GM21423 (cell line): ENCODE data around the gene PACS1.
"Not testable (repeated sequence)": the region's sequence is repeated elsewhere in the genome, so short reads cannot be mapped to it uniquely, and the experiment has no call there.

Experiments used
- ATAC-seq: cut with Tn5 transposase; IDR thresholded peaks from one replicate; pipeline ENCODE4 v1.9.1; 2021; ENCODE audit warnings: mild to moderate bottlenecking, moderate library complexity; ENCODE audit not compliant: unreplicated experiment

The PACS1 gene

DNA sequence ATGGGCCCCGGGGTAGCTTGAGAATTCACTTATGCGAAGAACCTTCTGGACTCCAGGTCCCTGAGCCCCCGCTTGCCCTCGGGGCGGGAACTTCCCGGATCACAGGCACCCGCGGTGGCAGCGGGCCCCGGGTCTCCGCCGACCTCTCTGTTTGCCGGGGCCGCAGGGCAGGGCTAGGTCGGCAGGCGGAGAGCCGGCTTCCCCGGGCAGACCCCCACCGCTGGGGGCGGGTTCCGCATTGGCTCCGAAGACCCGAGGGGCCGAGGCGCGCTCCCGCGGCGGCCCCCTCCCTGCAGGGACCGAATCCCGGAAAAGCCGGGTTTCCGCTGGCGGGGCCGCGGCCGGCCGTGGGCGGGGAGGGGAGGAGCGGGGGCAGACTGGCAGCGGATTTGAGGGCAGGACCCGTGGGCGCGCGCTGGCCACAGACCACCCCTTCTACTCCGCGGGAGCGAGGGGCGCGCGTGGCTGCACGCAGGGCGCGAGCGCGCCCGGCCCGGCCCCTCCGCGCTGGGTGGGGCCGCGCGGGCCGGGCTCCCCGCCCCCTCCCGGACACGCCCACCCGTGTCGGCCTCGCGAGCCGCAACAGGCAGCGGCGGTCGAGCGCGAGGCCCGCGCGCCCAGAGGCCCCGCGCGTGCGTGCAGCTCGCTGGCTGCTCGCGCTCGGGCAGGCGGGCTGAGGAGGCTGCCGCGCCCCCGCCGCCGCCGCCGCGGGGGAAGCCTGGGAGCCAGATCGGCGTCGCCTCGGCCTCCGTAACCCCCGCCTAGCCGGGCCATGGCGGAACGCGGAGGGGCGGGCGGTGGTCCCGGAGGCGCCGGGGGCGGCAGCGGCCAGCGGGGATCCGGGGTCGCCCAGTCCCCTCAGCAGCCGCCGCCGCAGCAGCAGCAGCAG lies at the start of gene PACS1:
Gene PACS1, plus strand, starts transcription at position 558 of the 889 bp plus-strand sequence. Its CDS starts 215 bp downstream, at position 773.
- peak; percentile 51 for ATAC-seq

DNA sequence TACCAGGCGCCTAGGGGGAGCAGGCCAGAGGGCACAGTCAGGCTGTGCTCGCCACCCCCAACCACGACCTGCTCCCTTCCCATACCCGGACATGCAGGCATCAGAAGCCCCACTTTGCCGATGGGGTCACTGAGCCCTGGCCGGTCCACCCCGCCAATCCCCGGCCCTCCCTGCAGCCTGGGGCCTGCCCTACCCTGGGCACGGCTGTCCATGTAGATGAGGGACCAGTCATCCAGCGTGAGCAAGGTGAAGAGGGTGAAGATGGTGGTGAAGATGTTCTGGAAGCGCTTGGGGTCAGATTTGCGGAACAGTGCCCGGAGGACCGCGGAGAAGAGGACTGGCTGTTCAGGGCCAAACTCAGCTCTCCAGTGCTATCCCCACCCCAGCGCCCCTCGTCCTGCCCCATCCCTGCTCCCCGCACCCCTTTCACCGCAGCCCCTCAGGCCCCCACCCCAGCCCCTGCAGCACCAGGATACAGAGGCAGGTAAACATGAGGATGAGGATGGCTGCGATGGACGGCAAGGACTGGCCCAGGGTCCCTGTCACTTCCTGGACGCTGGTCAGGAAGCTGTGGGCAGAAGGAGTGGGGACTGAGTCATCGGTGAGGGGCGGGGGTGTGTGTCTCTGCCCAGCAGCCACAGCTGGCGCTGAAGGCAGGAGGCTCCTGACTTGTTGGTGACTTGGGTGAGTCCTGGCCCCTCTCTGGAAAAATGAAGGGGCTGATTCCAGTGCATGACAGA lies 49.3 kb upstream of the PACS1 start:
- ATAC-seq: no peak

DNA sequence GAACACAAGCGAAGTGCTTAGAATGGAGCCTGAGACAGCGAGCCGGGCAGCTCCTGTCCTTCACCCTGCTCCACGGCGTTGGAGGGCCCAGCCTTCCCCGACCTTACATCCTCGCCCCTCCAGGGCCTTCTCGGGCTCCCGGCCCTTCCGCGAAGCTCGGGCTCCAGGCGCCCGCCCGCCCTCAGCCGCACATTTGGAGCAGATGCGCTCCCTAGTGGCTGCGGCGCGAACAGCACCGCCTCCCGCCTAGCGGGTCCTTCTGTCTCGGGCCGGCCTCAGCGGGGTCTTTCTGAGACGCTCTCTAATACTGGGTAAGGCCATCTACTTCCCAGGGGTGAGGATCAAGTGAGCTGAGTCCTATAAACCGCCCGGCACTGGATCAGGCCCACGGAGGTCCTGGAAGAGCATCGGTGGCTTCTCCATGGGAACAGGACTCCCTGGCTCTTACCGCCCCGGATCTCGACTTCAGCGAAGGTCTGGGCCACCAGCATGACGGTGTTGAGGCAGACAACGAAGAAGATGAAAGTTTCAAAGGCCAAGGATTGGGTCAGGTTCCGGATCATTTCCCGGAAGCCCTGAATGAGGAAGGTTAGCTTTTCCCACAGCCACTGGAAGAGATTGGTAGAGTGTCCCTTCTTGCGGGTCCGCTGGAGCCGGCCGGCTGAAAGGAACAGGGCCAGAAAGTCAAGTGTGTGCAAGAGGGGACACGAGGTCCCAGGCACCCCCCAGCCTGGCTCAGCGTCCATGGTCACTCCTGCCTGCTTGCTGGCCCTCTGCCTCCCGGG lies 47.5 kb upstream of the PACS1 start:
- ATAC-seq: no peak

GRCh38 chr11:66023186-66023440 lies 47.0 kb upstream of the PACS1 start:
- ATAC-seq: not testable (repeated sequence)

GRCh38 chr11:66026017-66026529 lies 44.0 kb upstream of the PACS1 start, which contains the start of gene CATSPER1:
TSS of gene CATSPER1 (minus strand) at chr11:66026479. CDS start at chr11:66026379, 100 bp downstream.
- ATAC-seq: no peak

- no peak for ATAC-seq
These were observed 36.9 kb upstream of the PACS1 start for GRCh38 chr11:66032957-66033735.

DNA sequence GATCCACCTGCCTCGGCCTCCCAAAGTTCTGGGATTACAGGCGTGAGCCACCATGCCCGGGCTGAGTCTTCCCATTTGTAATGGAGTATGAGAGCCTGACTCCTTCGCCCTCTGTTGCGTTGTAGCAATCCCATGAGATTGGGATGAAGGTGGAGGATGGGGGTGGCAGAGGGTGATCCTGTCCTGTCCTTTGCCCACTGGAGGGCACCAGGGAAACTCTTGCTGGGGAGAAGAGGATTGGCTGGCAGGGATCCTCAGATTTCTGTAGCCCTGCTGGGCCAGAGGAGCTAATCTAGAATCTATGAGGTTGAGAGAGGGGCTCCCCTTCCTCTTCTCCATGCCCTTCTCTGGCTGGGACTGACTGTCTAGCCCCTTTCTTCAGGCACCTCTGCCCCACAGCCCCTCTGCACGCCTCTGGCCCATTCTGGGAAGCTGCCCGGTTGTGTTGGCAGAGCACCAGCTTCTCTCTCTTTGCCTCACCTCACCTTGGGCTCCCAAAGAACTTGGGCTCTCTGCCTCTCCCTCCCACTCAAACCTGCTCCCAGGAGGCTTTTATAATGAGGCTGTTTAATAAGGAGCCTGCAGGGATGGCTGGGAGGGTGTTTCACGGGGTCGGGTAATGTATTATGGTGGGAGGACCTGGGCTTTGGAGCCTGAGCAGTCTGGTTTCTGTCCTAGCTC lies 34.3 kb upstream of the PACS1 start:
- ATAC-seq: no peak

DNA sequence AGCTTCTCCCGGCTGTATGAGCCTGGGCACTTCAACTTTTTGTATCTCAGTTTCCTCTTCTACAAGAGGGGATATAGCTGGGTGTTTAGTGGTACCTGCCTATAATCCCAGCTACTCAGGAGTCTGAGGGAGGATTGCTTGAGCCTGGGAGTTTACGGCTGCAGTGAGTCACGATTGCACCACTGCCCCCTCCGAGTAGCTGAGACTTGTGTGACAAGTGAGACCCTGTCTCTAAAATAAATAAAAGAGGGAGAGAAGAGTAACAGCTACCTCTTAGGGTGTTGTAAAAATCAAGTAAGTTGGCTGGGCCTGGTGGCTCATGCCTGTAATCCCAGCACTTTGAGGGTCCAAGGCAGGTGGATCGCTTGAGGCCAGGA lies 33.8 kb upstream of the PACS1 start:
- no peak for ATAC-seq

GRCh38 chr11:66037327-66037726 lies 32.7 kb upstream of the PACS1 start:
- ATAC-seq: no peak

DNA sequence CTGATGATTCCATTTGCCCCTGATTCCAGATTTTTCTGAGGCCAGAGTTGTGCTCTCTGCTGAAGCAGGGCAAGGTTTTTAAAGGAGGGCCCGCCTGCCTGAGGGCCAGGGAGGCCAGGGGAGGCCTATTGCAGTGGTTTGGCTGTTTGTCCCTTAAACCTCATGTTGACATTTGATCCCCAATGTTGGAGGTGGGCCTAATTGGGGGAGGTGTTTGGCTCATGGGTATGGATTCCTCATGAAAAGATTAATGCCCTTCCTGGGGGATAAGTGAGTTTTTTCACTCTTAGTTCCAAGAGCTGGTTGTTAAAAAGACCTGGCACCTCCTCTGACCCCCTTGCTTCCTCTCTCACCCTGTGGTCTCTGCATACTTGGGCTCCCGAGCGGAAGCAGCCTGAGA lies 30.3 kb upstream of the PACS1 start:
- ATAC-seq: no peak

DNA sequence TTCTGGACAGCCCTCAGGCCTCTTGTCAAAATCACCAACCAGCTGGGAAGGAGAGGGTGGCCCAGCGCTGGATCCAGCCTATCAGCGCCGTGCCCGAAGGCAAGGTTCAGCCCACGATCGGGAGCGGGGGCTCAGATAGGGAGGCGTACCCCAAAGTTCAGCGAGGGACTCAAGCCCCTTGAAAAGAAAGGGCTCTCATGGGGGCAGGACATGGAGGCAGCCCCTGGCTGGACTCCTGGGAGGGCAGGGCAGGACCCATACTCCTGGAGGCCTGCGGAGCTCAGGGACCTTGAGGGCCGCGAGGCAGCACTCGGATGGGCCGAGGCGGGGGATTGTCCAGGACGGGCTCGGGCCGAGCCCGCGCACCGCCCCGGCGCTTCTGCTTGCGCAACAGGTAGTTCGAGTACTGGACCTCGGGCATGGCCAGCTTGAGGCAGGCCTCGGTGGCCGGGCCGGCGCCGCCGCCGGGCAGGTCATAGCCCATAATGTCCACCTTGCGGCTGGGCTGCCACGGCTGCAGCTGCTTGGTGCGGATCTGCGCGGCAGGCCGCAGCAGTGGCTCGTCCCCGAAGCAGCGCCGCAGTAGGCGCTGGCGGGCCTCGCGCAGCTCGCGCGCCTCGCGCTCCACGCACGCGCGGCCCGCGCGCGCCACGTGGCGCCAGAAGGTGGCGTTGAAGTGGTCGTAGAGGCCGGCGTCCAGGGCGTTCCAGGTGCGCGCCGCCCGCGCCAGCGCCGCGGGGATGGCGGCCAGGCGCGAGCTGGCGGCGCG lies 27.7 kb upstream of the PACS1 start:
- no peak for ATAC-seq

- no peak for ATAC-seq
These were observed 26.8 kb upstream of the PACS1 start for GRCh38 chr11:66042996-66043906.

- ATAC-seq: no peak
These were observed 25.3 kb upstream of the PACS1 start for GRCh38 chr11:66044757-66045156.

- no peak for ATAC-seq
These were observed 24.9 kb upstream of the PACS1 start for GRCh38 chr11:66045177-66045639.

GRCh38 chr11:66046901-66047300 lies 23.2 kb upstream of the PACS1 start:
- no peak for ATAC-seq

DNA sequence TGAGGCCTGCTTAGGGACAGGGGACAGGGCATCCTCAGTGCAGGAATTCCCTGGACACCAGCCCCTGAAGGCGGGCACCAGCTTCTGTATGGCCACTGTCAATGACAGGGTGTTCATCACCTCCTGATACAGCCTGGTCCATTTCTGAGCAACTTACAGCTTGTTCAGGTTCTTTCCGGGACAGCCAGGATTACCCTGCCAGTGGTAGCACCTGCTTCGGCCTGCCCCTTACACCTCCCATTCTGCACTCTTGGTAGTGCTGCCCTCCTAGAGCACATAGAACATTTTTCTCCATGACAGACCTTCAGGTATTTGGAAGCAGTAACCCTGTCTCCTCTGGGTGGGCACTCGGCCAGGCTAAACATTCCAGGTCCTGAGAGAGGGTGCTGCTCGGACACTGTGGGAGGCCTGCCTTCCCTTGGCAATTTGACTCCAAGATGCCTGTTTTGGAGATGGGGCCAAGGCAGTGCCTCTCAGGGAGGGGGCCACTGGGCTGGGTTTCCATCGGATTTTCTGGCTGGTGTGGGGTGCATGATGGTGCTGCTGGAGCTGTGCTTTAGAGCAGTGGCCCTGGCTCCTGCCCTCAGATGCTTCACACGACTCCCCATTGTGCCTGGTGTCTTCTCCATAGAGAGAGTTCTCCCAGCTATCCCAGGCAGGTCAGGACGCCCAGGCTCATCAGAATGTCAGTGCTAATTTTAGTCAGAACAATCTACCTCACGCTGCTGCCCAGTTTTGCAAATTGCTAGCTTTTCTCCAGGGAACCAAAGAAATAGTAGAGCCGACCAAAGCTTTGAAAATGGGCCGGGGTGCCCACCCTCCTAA lies 22.3 kb upstream of the PACS1 start:
- ATAC-seq: no peak
